ENCODE results near the gene ARHGAP8. TPM values are rescaled to one million over a fixed set of nuclear protein-coding genes. Genes with fewer than 3 reads are reported as not detected.

Gene ARHGAP8
- total RNA-seq, 1 donor from 2014 or later = 0.96 TPM

DNA sequence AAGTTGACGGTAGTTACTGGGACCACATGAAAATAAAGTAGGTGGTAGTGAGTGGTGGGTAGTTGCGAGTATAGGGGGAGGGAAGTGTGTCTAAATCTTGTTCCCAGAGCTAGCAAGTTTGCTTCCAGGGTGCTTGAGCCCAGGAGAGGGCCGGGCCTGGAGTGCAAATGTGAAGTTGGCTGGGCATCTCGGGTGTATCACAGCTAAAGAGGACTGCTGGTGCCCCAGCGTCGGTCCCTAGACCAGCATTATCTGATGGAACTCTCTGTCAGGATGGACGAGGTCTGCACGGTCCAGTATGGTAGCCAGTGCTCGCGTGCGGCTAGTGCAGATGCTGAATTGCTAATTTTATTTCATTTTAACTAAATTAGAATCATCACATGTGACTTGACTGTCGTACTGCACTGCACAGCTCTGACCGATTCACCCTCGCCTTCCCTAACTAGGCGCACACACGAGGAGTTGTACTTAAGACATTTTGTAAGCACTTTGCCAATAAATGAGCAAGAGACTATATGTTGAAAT lies 75.4 kb downstream of the ARHGAP8 start:
- Mint-ChIP-seq H3K4me3 (no peak overlapping the region), H3K36me3 (ENCODE audit: low read depth) (peaks cover 2% of the 10 kb centered on the region), H3K9me3 (peaks cover 2% of the 10 kb centered on the region), H3K4me1 (no peaks in the 10 kb centered on the region), H3K27me3 (ENCODE audit: low read depth) (peaks cover 2% of the 10 kb centered on the region), H3K27ac (ENCODE audit: unreplicated experiment) (no peak overlapping the region)
- DNase-seq (ENCODE audit: low read depth, low spot score) = no peak
- TF ChIP-seq CTCF (conservative IDR thresholded peaks at IDR 0.05) = no peak

DNA sequence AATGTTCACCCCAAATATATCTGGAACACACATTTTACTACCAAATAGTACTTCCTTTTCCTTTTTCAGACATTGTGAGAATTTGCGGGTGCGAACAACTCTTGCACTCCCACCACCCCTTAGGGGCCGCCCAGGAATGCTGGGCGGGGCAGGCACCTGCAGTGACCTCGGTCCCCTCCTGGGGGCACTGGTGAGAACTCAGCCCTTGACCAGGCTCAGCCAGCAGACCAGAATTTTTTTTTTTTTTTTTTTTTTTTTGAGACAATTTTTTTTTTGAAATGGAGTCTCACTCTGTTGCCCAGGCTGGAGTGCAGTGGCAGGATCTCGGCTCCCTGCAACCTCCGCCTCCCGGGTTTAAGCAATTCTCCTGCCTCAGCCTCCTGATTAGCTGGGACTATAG lies 75.8 kb downstream of the ARHGAP8 start:
- Mint-ChIP-seq H3K9me3 (peaks cover 2% of the 10 kb centered on the region), H3K36me3 (ENCODE audit: low read depth) (peaks cover 2% of the 10 kb centered on the region), H3K27ac (ENCODE audit: unreplicated experiment) (no peak overlapping the region), H3K4me3 (no peak overlapping the region), H3K4me1 (no peaks in the 10 kb centered on the region), H3K27me3 (ENCODE audit: low read depth) (no peaks in the 10 kb centered on the region)
- DNase-seq (ENCODE audit: low read depth, low spot score) = peak; percentile 57
- TF ChIP-seq CTCF (conservative IDR thresholded peaks at IDR 0.05) = peak; percentile 56

- no peaks in the 10 kb centered on the region for H3K4me1 Mint-ChIP-seq
- no peak overlapping the region for H3K27ac Mint-ChIP-seq (ENCODE audit: unreplicated experiment)
- peaks cover 4% of the 10 kb centered on the region for H3K9me3 Mint-ChIP-seq
- peaks cover 2% of the 10 kb centered on the region for H3K36me3 Mint-ChIP-seq (ENCODE audit: low read depth)
- H3K4me3 Mint-ChIP-seq = no peak overlapping the region
- H3K27me3 Mint-ChIP-seq (ENCODE audit: low read depth) = peaks cover 3% of the 10 kb centered on the region
- TF ChIP-seq CTCF (conservative IDR thresholded peaks at IDR 0.05) = no peak
- no peak for DNase-seq (ENCODE audit: low read depth, low spot score)
Measured at GRCh38 chr22:44831885-44832284, 79.5 kb downstream of the ARHGAP8 start.

GRCh38 chr22:44834065-44834464 lies 81.7 kb downstream of the ARHGAP8 start:
- no peak for TF ChIP-seq CTCF (conservative IDR thresholded peaks at IDR 0.05)
- no peak overlapping the region for H3K4me3 Mint-ChIP-seq
- H3K27ac Mint-ChIP-seq (ENCODE audit: unreplicated experiment) = no peak overlapping the region
- peaks cover 3% of the 10 kb centered on the region for H3K27me3 Mint-ChIP-seq (ENCODE audit: low read depth)
- H3K36me3 Mint-ChIP-seq (ENCODE audit: low read depth) = peaks cover 2% of the 10 kb centered on the region
- DNase-seq (ENCODE audit: low read depth, low spot score) = no peak
- no peaks in the 10 kb centered on the region for H3K4me1 Mint-ChIP-seq
- peaks cover 4% of the 10 kb centered on the region for H3K9me3 Mint-ChIP-seq

GRCh38 chr22:44837481-44837880 lies 85.1 kb downstream of the ARHGAP8 start:
- H3K36me3 Mint-ChIP-seq (ENCODE audit: low read depth) = peaks cover 2% of the 10 kb centered on the region

More at GRCh38 chr22:44837481-44837880, 85.1 kb downstream of the ARHGAP8 start:
- H3K27ac Mint-ChIP-seq (ENCODE audit: unreplicated experiment) = no peak overlapping the region
- peaks cover 4% of the 10 kb centered on the region for H3K9me3 Mint-ChIP-seq
- TF ChIP-seq CTCF (conservative IDR thresholded peaks at IDR 0.05) = no peak
- no peak overlapping the region for H3K4me3 Mint-ChIP-seq
- no peak for DNase-seq (ENCODE audit: low read depth, low spot score)
- H3K4me1 Mint-ChIP-seq = no peaks in the 10 kb centered on the region
- peaks cover 3% of the 10 kb centered on the region for H3K27me3 Mint-ChIP-seq (ENCODE audit: low read depth)

All from neural crest cell (in vitro differentiated cells).